ENCODE data around the gene GRIA3.

Gene GRIA3

GRCh38 chrX:123223859-123224258 is 39.8 kb downstream of the GRIA3 start:
- TF ChIP-seq CTCF (IDR thresholded peaks at IDR 0.05; ENCODE audit: extremely low read depth, missing control alignments), result no peak
- peak; percentile 2 for DNase-seq (ENCODE audit: low spot score)

- no peak for DNase-seq (ENCODE audit: low spot score)
- TF ChIP-seq CTCF (IDR thresholded peaks at IDR 0.05; ENCODE audit: extremely low read depth, missing control alignments), result no peak
Measured at GRCh38 chrX:123230798-123231197, 46.7 kb downstream of the GRIA3 start.

GRCh38 chrX:123236859-123237258 is 52.8 kb downstream of the GRIA3 start:
- no peak for TF ChIP-seq CTCF (IDR thresholded peaks at IDR 0.05; ENCODE audit: extremely low read depth, missing control alignments)
- DNase-seq (ENCODE audit: low spot score), result no peak

- DNase-seq (ENCODE audit: low spot score), result no peak
- TF ChIP-seq CTCF (IDR thresholded peaks at IDR 0.05; ENCODE audit: extremely low read depth, missing control alignments), result no peak
Measured at GRCh38 chrX:123237271-123237670, 53.2 kb downstream of the GRIA3 start.

GRCh38 chrX:123254457-123254856 is 70.4 kb downstream of the GRIA3 start:
- DNase-seq (ENCODE audit: low spot score), result no peak
- no peak for TF ChIP-seq CTCF (IDR thresholded peaks at IDR 0.05; ENCODE audit: extremely low read depth, missing control alignments)

- DNase-seq (ENCODE audit: low spot score), result peak; percentile 4
- no peak for TF ChIP-seq CTCF (IDR thresholded peaks at IDR 0.05; ENCODE audit: extremely low read depth, missing control alignments)
Measured at GRCh38 chrX:123256378-123256777, 72.3 kb downstream of the GRIA3 start.

- no peak for TF ChIP-seq CTCF (IDR thresholded peaks at IDR 0.05; ENCODE audit: extremely low read depth, missing control alignments)
Measured at GRCh38 chrX:123260920-123261418, 76.9 kb downstream of the GRIA3 start.

More at GRCh38 chrX:123260920-123261418, 76.9 kb downstream of the GRIA3 start:
- no peak for DNase-seq (ENCODE audit: low spot score)
